ENCODE data around the gene NLGN1.

NLGN1 gene

GRCh38 chr3:173945806-173946205 is 548.3 kb downstream of the NLGN1 start:
- no peak for TF ChIP-seq CTCF (IDR thresholded peaks at IDR 0.05; ENCODE audit: borderline replicate concordance, insufficient read depth, low read depth, low read length)
- no peak overlapping the region for H3K4me3 ChIP-seq (ENCODE audit: low read depth, low read length)

- H3K4me3 ChIP-seq (ENCODE audit: low read depth, low read length) = no peak overlapping the region
These were observed 557.1 kb downstream of the NLGN1 start for GRCh38 chr3:173954647-173955046.

GRCh38 chr3:173957646-173958045 is 560.1 kb downstream of the NLGN1 start:
- no peak overlapping the region for H3K4me3 ChIP-seq (ENCODE audit: low read depth, low read length)
- no peak for TF ChIP-seq CTCF (IDR thresholded peaks at IDR 0.05; ENCODE audit: borderline replicate concordance, insufficient read depth, low read depth, low read length)

More at GRCh38 chr3:173954647-173955046, 557.1 kb downstream of the NLGN1 start:
- no peak for TF ChIP-seq CTCF (IDR thresholded peaks at IDR 0.05; ENCODE audit: borderline replicate concordance, insufficient read depth, low read depth, low read length)

- no peak overlapping the region for H3K4me3 ChIP-seq (ENCODE audit: low read depth, low read length)
- TF ChIP-seq CTCF (IDR thresholded peaks at IDR 0.05; ENCODE audit: borderline replicate concordance, insufficient read depth, low read depth, low read length) = no peak
These were observed 561.3 kb downstream of the NLGN1 start for GRCh38 chr3:173958805-173959204.

GRCh38 chr3:173970281-173970680 is 572.7 kb downstream of the NLGN1 start:
- no peak for TF ChIP-seq CTCF (IDR thresholded peaks at IDR 0.05; ENCODE audit: borderline replicate concordance, insufficient read depth, low read depth, low read length)

GRCh38 chr3:173976281-173976680 is 578.7 kb downstream of the NLGN1 start:
- H3K4me3 ChIP-seq (ENCODE audit: low read depth, low read length) = no peak overlapping the region
- no peak for TF ChIP-seq CTCF (IDR thresholded peaks at IDR 0.05; ENCODE audit: borderline replicate concordance, insufficient read depth, low read depth, low read length)

More at GRCh38 chr3:173970281-173970680, 572.7 kb downstream of the NLGN1 start:
- H3K4me3 ChIP-seq (ENCODE audit: low read depth, low read length) = no peak overlapping the region

GRCh38 chr3:173977747-173978146 is 580.2 kb downstream of the NLGN1 start:
- TF ChIP-seq CTCF (IDR thresholded peaks at IDR 0.05; ENCODE audit: borderline replicate concordance, insufficient read depth, low read depth, low read length) = no peak
- H3K4me3 ChIP-seq (ENCODE audit: low read depth, low read length) = no peak overlapping the region

All from GM12875 (cell line).